Fibroblast of the conjunctiva (primary cell): Measurements from ENCODE around the gene TVP23C.
"Not testable (repeated sequence)": the region's sequence is repeated elsewhere in the genome, so short reads cannot be mapped to it uniquely, and the experiment has no call there.

Experiments
- DNase-seq: peaks from one replicate; pipeline ENCODE4 v3.0.0-alpha.2; 2010; ENCODE audit warnings: low read depth

The TVP23C gene

DNA sequence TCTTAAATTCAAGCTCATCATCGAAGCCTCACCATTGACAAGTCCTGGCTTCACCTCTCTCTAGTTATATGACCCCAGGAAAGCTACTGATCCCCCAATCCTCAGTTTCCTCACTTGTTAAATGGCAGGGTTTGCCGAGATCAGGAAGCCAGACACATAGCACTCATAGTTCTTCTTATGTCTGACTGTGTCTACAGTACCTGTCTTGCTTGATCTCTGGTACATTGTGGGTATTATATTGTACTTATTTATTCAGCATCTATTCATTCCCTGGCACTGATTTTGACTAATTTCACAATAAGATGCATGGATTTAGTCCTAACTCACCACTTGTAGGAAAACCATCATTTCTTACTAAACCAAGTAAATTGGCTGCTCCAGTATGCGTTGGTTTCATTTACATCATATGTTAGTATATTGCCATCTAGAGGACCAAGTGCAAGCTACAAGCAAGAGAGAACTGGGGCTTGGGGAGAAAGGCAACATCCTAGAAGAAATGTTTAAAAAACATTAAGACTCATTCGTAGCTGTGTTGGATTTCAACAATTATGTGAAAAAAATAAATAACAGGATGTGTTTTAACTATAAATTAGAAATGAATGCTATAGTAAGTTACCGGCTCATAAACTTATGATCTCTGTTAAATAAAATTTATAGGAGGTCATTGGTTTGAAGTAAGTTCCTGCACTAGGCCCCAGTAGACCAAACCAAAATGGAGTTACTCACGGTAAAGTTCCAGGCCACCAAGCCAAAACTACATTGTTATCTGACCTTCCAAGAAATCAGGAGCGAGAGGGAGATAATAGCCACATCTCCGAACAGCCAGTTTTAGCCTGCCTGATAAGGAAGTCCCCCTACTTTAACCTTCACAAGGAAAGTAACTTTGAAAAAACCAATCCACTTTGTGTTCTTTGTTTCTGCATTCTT lies 36.7 kb downstream of the TVP23C start:
- DNase-seq, result peak; percentile 77

DNA sequence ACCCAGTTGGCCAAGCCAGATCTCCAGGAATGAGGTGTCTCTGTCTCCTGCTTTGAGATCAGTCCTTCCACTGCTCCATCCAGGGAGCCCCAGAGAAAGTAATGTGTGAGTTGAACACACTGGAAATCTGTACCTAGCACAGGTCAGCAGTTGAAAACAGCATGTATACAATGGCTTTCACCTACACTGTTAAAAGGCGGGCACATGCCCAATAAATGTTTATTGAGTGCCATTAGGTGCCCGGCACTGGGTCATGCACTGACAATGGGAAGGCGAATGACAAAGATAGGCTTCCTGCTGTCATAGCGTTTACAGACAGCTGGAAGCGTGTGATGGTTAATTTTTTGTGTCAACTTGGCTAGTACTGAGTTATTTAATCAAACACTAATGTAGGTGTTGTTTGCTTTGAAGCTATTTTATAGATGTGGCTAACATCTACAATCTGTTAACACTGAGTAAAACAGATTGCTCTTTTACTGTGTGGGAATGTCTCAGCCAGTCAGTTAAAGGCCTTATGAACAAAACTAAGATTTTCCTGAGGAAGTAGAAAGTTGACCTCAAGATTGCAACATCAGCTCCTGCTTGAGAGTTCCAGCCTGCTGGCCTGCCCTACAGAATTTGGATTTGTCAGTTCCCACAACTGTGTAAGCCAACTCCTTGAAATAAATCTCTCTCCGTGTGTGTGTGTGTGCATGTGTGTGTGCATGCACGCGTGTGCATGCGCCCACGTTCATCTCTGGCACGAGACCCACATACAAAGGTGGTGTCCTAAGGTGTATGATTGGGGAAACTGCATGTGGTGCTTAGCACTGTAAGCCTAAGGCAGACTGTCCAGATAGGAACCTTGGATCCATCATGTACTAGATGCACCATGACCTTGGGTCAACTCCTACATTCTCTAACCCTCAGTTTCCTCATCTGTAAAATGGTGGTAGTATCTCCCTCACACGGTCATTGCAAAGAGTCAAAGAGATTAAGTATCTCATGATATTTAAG lies 38.0 kb downstream of the TVP23C start:
- DNase-seq, result not testable (repeated sequence)

DNA sequence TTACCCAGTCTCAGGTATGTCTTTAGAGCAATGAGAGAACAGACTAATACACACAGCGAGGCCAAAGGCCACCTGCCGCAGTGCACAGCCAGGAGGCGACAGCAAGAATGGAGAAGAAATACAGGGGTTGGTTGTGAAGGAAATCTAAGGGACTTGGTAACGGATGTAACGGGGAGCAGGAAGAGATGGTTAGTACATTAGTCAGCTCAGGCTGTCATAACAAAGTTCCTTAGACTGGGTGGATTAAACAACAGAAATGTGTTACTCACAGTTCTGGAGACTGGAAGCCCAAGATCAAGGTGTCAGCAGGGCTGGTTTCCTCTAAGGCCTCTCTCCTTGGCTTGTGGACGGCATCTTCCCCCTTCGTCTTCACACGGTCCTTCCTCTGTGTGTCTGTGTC lies 47.1 kb downstream of the TVP23C start:
- no peak for DNase-seq

DNA sequence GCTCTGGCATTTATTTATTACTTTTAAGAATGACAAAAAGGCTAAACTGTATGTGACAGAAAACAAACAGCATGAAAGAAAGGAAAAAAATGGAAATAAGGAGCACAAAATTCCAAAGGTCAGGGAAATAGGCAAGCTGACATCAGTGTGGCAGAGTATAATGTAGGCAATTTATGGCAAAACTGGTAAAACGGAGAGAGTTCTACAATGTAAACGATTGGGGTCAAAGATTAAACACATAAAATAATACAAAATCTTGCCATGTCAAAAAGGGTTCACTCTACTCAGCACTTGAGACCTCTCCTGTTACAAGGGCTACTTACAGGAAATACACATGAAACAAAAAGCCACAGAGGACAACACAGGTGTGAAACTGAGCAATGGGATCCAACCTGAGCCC lies 48.8 kb downstream of the TVP23C start:
- DNase-seq, result no peak

DNA sequence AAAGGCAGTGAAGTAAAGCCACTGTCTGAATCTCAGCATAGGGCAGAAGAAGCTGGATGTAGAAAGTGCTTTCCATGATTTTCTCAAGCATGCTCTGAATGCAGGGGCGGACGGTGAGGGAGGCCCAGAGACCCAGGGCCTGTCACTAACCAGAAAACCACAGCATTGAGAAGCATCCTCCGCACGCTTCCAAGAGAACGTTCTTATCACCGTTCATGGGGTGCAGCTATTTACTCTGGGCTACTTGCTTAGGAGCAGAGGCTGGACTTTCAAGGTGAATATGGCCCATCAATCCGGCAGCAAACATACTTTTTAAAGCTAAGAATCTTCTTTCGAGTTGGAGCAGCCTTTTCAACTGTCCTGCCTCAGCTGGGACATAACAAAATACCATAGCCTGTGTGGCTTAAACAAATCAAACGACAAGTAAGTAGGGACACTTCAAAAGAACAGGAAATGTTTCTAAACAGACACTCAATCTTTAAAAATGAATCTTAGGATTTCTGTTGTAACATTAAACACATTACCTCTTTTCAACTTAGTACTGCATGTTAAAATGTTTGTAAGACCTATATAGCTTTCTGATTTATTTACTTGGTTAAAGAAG lies 49.3 kb downstream of the TVP23C start:
- DNase-seq, result no peak

DNA sequence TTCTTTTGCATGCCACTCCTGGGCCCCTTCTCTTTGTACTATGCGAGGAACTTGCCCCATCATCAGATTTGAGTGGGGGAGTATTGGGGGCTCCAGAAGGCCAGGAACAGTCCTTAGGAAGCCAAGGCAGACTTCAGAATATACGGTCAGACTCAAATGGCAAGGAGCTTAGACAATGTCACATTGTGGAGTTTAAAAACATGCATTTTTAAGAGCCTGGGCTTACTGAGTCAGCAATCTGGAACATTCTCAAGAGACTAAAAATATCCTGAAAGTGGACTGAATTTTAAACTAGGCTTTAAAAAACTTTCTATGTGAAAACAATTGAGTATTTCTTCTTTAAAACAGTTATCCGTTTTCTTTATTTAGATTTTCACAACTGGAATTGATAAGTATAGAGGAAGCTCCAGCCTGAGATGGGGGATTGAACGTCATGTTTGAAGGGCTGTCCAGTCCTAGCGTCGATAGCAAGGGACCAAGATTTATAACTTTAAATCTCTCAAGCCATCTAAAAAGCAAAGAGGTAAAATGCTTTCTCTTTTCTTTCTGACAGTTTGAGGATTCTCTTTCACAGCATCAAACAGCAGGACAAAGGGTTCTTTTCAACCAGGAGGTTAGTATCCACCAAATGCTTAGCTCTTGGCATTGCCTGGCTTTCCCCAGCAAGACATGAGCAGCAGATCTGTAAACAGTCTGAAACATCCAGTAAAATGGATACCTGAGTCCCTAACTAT lies 50.1 kb downstream of the TVP23C start:
- no peak for DNase-seq

DNA sequence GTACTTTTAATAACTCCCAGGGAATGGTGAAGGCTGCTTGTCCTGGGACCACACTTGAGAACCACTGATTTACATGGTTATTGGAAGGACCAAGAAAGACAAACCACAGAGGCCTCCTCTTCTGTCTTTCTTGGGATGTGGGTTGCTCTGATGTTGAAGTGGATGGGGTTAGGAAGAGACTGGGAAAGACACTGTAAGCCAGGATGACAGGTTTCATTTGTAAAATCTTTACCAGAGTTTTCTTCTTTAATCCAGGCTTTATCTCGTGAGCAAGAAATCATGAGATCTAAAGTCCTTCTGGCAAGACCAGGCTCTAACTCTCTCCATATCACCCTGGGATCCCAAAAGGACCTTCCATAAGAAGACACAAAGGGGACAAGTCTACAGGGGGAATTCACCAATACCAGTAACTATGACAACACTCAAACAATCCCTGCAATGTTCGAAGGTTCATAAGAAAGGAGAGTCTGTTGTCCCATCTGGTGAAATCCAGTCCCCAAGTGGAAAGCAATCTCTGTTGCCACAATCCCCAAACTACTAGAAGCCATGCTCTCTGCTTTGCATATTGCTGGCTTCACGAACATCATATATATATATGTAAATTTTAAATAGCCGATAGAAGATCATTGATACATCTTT lies 51.1 kb downstream of the TVP23C start:
- DNase-seq, result no peak

DNA sequence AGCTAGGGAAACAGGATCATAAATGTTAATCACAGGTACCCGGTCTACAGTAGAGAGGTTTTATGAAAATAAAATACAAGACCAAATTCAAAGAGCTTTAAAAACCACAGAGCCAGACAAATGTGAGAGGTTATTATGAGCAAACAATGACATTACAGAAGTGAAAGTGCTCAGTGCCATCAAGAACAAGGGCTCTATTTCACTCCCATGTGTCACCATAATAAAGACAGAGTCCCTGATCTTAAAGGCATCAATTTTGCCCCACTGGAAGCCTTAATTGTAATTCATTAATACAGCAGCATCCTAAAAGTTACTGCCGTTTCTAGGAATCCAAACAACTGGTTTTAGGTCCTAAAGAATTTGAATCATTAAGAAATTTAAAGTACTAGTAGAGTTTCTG lies 52.1 kb downstream of the TVP23C start:
- DNase-seq, result no peak

DNA sequence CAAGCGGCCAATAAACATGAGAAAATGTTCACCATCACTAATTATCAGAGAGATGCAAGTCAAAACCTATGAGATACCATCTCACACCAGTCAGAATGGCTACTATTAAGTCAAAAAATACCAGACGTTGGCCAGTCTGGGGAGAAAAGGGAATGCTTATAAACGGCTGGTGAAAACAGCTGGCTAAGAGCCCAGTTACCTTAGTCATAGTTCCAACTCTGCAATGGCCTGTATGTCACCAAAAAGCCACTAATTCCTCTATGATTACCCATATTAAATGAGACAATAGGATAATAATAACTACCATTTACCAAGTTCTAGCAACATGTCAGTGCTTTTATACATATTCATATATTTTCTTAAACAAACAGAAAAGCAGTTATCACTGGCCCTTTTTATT lies 52.9 kb downstream of the TVP23C start:
- no peak for DNase-seq

DNA sequence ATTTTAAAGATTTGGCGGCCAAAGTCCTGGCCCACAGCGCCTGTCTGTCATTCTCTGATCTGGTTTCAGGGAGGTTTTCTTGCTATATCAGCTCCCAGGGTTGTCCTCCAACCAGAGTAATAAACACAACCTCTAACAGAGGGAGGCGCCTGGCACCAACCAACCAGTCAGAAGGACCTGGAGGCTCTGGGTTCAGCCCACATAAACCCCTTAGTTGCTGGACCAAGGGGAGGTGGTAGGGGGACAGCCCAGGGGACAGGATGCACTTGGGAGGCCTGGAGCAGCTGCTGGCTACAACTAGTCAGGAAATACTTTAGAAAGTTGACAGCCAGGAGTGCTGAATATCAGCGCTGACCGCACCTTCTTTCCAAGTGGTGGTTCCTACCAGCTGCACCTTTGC lies 54.2 kb downstream of the TVP23C start:
- DNase-seq, result no peak

DNA sequence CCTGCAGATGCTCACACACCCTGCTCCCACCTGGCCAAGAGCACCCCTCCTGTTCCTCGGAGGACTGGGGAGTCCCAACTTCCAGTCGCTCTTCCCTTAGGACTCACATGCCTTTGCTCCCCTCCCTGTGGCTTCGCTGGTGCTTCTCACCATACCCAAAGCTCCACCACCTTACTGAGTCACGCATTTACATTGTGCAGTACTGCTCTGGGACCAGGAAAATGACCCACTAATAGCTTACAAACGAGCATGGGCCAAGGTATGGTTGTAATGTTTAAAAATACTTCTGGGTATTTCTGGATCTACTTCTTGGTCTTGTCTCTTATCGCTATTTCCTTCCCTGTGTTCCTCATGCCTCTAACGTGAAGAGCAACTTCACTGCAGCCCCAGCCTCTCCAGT lies 54.8 kb downstream of the TVP23C start:
- DNase-seq, result no peak

DNA sequence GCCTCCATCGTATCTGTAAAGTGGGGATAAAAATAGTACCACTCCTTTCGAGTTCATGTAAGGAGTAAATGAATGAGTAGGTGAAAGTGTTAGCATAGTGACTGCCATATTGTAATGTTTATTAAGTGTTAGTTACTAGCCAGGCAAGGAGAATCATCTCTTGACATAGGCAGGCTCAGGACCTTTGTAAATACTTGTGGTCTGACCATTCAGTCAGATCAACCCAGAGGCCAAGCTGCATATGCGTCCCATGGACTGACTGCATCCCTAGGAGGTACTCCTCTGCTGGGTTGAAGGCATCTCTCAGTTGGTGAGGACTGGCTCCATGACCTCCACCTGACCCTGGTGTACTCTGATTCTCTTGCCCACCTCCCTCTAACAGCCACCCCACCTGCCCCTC lies 55.4 kb downstream of the TVP23C start:
- no peak for DNase-seq

DNA sequence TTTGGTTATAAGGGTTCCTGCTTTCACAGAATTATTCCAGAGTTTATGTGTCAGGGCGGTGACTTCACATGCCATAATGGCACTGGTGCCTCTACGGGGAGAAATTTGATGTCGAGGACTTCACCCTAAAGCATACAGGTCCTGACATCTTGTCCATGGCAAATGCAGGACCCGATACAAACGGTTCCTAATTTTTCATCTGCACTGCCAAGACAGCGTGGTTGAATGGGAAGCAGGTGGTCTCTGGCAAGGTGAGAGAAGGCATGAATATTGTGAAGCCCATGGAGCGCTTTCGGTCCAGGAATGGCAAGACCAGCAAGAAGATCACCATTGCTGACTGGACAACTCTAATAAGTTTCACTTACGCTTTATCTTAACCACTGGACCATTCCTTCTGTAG lies 56.3 kb downstream of the TVP23C start:
- DNase-seq, result no peak

DNA sequence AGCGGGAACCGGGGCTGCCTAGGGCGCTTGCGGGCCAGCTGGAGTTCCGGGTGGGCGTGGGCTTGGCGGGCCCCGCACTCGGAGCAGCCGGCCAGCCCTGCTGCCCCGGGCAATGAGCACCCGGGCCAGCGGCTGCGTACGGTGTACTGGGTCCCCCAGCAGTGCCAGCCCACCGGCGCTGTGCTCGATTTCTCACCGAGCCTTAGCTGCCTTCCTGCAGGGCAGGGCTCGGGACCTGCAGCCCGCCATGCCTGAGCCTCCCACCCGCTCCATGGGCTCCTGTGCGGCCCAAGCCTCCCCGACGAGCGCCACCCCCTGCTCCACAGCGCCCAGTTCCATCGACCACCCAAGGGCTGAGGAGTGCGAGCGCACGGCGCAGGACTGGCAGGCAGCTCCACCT lies 57.6 kb downstream of the TVP23C start:
- not testable (repeated sequence) for DNase-seq

DNA sequence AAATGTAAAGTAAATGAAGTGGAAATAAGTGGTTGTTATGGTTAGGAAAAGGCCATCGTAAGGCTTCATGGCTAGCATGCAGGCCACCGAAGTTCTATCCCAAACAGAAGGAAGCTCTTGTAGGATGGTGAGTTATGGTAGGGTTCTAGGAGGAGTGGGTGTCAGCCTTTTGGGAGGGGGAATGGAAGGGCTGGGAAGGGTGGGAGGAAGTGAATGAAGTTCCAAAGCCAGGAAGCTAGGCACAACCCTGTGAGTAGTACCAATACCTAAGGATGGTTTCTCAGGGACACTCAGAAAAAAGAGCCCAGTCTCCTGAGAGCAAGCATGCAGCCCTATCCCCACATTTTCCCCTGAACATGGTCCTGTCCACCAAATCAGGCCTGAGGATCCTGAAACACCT lies 59.6 kb downstream of the TVP23C start:
- DNase-seq, result no peak

DNA sequence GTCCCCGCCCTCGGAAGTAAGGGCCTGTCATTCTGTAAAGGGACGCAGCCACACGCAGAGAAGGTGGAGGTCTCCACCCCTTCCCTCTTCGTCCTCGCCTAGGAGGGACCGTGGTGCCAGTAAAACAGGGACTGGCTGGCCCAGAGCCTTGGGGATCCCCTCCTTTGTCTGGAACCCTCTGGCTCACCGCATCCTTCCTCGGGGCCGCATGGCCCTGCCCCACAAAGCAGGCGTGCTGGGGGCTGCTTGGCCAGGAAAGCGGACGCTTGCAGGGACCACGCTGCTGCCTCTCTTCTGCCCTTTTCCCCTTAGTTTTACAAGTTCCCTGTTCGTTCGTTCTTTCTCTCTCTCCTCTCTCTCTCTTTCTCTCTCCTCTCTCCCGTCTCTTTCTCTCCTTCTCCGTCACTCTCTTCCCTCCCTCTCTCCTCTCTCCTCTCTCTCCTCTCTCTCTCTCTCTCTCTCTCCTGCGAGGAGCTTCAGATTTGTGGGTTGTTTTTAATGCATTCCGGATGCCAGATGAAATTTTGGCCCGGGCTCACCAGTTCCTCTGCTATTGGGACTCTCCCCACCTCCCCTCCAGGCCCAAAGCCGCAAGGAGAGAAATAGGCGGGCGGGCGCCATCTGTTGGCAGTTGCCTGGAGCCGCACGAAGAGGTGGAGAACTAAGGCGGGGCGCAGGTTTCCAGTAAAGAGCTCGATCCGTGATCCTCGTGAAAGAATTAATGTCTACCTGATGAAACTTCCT lies 60.7 kb downstream of the TVP23C start:
- peak; percentile 93 for DNase-seq

DNA sequence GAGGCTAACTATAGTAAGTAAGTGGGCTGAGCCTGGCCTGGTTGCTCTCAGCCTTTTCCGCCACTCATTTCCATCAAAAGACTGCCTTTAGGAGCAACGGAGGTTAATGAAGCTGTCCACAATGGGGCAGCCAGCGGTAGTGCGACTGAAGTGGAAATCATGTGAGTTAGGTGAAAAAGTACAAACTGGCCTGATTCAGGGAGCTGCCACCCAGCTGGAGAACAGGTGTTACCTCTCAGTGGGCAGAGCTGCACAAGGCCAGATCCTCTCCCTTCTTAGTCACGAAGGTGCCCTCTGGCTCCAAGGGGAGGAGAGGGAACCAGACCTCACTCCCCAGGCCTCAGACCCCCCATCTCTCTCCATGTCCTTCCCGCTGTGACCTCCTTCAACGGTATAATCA lies 61.5 kb downstream of the TVP23C start:
- no peak for DNase-seq

DNA sequence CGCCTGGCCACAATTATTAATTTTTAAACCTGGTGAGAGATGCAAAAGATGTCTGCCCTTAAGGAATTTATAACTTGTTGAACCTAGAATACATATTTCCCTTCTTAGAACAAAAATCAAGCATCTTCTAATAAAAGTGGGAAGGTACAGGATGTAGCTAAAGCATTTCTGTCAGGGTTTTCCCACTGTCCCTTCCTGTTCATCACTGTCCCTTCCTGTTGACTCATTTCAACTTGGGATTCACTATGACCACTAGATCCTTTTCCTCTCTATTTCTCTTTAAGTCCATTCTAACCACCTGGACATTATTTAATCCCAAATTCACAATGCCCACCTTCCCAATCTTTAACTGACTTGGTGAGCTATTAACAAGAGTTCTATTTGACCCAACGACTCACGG lies 62.0 kb downstream of the TVP23C start:
- DNase-seq, result no peak

DNA sequence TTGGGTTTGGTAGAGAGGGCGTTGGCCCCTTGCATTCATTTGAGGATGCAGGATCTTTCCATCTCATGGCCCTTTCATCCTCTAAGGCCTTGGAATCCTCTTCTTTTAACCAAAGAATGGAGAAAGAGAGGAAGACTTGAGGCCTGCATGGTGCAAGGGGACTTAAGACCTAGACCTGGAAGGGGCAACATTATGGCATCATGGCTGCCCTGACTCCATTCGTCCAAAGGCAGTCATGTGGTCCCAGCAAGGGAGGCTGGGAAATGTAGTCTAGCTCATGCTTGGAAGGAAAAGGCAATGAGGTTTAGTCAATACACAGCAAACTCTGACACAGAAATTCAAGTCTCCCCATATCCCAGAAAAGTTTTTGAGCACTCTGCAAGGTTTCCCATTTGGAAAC lies 65.2 kb downstream of the TVP23C start:
- DNase-seq, result no peak
